ENCODE results near the gene SPATA25.

Gene SPATA25

GRCh38 chr20:45867819-45868176 is 19.6 kb downstream of the SPATA25 start:
- H3K4me3 ChIP-seq (ENCODE audit: low read length) = no peak overlapping the region
- no peak for TF ChIP-seq CTCF (conservative IDR thresholded peaks at IDR 0.05; ENCODE audit: low read length)
- DNase-seq (ENCODE audit: low read depth) = peak; percentile 72

GRCh38 chr20:45867136-45867818 is 20.1 kb downstream of the SPATA25 start:
- DNase-seq (ENCODE audit: low read depth) = no peak
- no peak for TF ChIP-seq CTCF (conservative IDR thresholded peaks at IDR 0.05; ENCODE audit: low read length)
- no peak overlapping the region for H3K4me3 ChIP-seq (ENCODE audit: low read length)

- DNase-seq (ENCODE audit: low read depth) = no peak
- TF ChIP-seq CTCF (conservative IDR thresholded peaks at IDR 0.05; ENCODE audit: low read length) = no peak
- H3K4me3 ChIP-seq (ENCODE audit: low read length) = no peak overlapping the region
These were observed 21.0 kb downstream of the SPATA25 start for GRCh38 chr20:45866454-45866853.

- DNase-seq (ENCODE audit: low read depth) = no peak
- TF ChIP-seq CTCF (conservative IDR thresholded peaks at IDR 0.05; ENCODE audit: low read length) = no peak
- H3K4me3 ChIP-seq (ENCODE audit: low read length) = no peak overlapping the region
These were observed 23.6 kb downstream of the SPATA25 start for GRCh38 chr20:45863543-45864470.

GRCh38 chr20:45861221-45862075 is 26.0 kb downstream of the SPATA25 start:
- no peak for TF ChIP-seq CTCF (conservative IDR thresholded peaks at IDR 0.05; ENCODE audit: low read length)
- no peak overlapping the region for H3K4me3 ChIP-seq (ENCODE audit: low read length)
- DNase-seq (ENCODE audit: low read depth) = no peak

- H3K4me3 ChIP-seq (ENCODE audit: low read length) = no peak overlapping the region
- TF ChIP-seq CTCF (conservative IDR thresholded peaks at IDR 0.05; ENCODE audit: low read length) = no peak
- no peak for DNase-seq (ENCODE audit: low read depth)
These were observed 26.7 kb downstream of the SPATA25 start for GRCh38 chr20:45860560-45861220.

Measured in AG10803 (cell line).